NCI-H524 treated with DMSO at 0.1 percent for 48 hours (cell line): Measurements from ENCODE around the gene MCL1.

Source experiments
- DNase-seq: peaks from one replicate; lab custom pipeline; 2025; lab: John Stamatoyannopoulos, UW

The MCL1 gene

GRCh38 chr1:150555971-150556865 is 23.2 kb downstream of the MCL1 start:
- DNase-seq = no peak

- no peak for DNase-seq
Measured at GRCh38 chr1:150555198-150555970, 24.0 kb downstream of the MCL1 start.

GRCh38 chr1:150554086-150554452 is 25.3 kb downstream of the MCL1 start:
- no peak for DNase-seq

GRCh38 chr1:150553392-150554085 is 25.9 kb downstream of the MCL1 start:
- DNase-seq = no peak

- no peak for DNase-seq
Measured at GRCh38 chr1:150552911-150553289, 26.5 kb downstream of the MCL1 start.

- DNase-seq = no peak
Measured at GRCh38 chr1:150552128-150552910, 27.1 kb downstream of the MCL1 start.

- DNase-seq = no peak
Measured at GRCh38 chr1:150551784-150552127, 27.7 kb downstream of the MCL1 start.

- DNase-seq = no peak
Measured at GRCh38 chr1:150551051-150551783, 28.2 kb downstream of the MCL1 start.

- no peak for DNase-seq
Measured at GRCh38 chr1:150550222-150551050, 29.0 kb downstream of the MCL1 start.

- DNase-seq = no peak
Measured at GRCh38 chr1:150549496-150550221, 29.8 kb downstream of the MCL1 start.

- no peak for DNase-seq
Measured at GRCh38 chr1:150548632-150549495, 30.5 kb downstream of the MCL1 start, which contains the start of gene ADAMTSL4. Gene ADAMTSL4, plus strand, starts transcription at chr1:150549408. Its CDS starts 2,881 bp downstream, at chr1:150552289.

GRCh38 chr1:150548324-150548631 is 31.1 kb downstream of the MCL1 start:
- DNase-seq = no peak

GRCh38 chr1:150546294-150546937 is 33.0 kb downstream of the MCL1 start:
- no peak for DNase-seq

- no peak for DNase-seq
Measured at GRCh38 chr1:150545486-150546032, 33.9 kb downstream of the MCL1 start.

GRCh38 chr1:150544204-150544603 is 35.2 kb downstream of the MCL1 start:
- DNase-seq = no peak

- DNase-seq = no peak
Measured at GRCh38 chr1:150543500-150544143, 35.8 kb downstream of the MCL1 start.
